ENCODE results near the gene ENKD1.
A peak's percentile ranks its signal among the peaks of the same experiment; 100 is the strongest.

ENKD1 gene

GRCh38 chr16:67651847-67652246, 14.7 kb downstream of the ENKD1 start:
- no peak for DNase-seq

GRCh38 chr16:67651039-67651438, 15.5 kb downstream of the ENKD1 start:
- DNase-seq = no peak

- DNase-seq = no peak
These were observed 16.5 kb downstream of the ENKD1 start for GRCh38 chr16:67650023-67650422.

GRCh38 chr16:67649494-67649931, 17.0 kb downstream of the ENKD1 start:
- DNase-seq = no peak

- DNase-seq = peak in 2 of 56 donors; percentile 3 to 19
These were observed 17.7 kb downstream of the ENKD1 start for GRCh38 chr16:67648764-67649407.

- no peak for DNase-seq
These were observed 18.3 kb downstream of the ENKD1 start for GRCh38 chr16:67648088-67648763.

GRCh38 chr16:67647681-67648080, 18.9 kb downstream of the ENKD1 start:
- no peak for DNase-seq

- DNase-seq = no peak
These were observed 19.4 kb downstream of the ENKD1 start for GRCh38 chr16:67647111-67647651.

GRCh38 chr16:67645397-67646121, 21.0 kb downstream of the ENKD1 start:
- DNase-seq = no peak

- DNase-seq = no peak
These were observed 22.5 kb downstream of the ENKD1 start for GRCh38 chr16:67644038-67644437.

GRCh38 chr16:67641779-67642708, 24.5 kb downstream of the ENKD1 start:
- peak in 46 of 56 donors; percentile 8 to 84 (median 47) for DNase-seq

- DNase-seq = no peak
These were observed 28.9 kb downstream of the ENKD1 start for GRCh38 chr16:67637625-67638024.

- no peak for DNase-seq
These were observed 29.8 kb downstream of the ENKD1 start for GRCh38 chr16:67636713-67637112.

GRCh38 chr16:67632415-67633172, 34.0 kb downstream of the ENKD1 start:
- DNase-seq = peak in 20 of 56 donors; percentile 11 to 66 (median 28)

- DNase-seq = no peak
These were observed 38.3 kb downstream of the ENKD1 start for GRCh38 chr16:67628216-67628615.

- DNase-seq = no peak
These were observed 52.7 kb downstream of the ENKD1 start for GRCh38 chr16:67613808-67614207.

All from nucleus accumbens (tissue), 56 donors.